Fibroblast of skin of scalp (primary cell): ENCODE results near the gene ADCYAP1.

Experiments
- DNase-seq: peaks from one replicate; pipeline ENCODE4 v3.0.0-alpha.2; 2013

The ADCYAP1 gene

GRCh38 chr18:910247-910646 is 5.6 kb downstream of the ADCYAP1 start:
- DNase-seq: no peak

DNA sequence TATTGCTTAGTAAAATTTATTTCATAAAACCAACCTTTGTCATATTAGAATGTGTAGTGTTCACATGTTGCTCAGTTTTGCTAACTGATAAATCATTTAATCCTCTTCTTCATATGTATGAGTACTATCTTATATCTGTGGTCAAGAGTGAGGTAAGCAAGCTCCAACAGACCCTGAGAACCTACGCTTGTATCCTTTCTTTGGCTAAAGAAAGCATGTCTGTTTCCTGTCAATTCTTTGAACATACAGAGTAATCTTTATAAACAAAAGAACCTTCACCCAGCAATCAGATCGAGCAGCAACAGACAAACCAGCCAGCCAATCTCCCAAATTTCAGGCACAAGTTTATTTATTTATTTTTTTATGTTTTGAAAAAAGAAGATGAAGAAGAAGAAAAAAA is 6.4 kb downstream of the ADCYAP1 start:
- no peak for DNase-seq

DNA sequence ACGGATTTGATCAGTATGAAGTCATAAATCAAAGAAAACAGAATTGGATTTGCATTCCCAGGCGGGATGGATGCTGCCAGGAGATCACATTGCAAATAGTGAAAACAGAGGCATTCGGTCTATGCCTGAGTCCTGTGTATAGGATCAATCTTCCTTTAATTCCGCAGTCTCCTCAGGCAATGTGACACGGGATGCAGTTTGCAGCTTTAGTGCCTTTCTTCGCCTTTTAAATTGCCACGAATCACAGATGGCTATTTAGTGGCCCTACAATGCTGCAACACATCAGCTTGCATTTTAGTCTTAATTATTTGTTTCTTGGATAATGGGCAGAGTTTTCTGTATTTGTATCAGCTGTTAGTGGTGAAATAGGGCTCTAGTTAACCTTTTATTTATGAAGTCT is 6.8 kb downstream of the ADCYAP1 start:
- DNase-seq: no peak

- DNase-seq: no peak
Measured at GRCh38 chr18:916562-916961, 11.9 kb downstream of the ADCYAP1 start.

- no peak for DNase-seq
Measured at GRCh38 chr18:919078-919477, 14.4 kb downstream of the ADCYAP1 start.

- no peak for DNase-seq
Measured at GRCh38 chr18:923144-923866, 18.6 kb downstream of the ADCYAP1 start.

- DNase-seq: no peak
Measured at GRCh38 chr18:924987-925386, 20.3 kb downstream of the ADCYAP1 start.

- no peak for DNase-seq
Measured at GRCh38 chr18:926946-927345, 22.3 kb downstream of the ADCYAP1 start.

- no peak for DNase-seq
Measured at GRCh38 chr18:933082-933481, 28.4 kb downstream of the ADCYAP1 start.

DNA sequence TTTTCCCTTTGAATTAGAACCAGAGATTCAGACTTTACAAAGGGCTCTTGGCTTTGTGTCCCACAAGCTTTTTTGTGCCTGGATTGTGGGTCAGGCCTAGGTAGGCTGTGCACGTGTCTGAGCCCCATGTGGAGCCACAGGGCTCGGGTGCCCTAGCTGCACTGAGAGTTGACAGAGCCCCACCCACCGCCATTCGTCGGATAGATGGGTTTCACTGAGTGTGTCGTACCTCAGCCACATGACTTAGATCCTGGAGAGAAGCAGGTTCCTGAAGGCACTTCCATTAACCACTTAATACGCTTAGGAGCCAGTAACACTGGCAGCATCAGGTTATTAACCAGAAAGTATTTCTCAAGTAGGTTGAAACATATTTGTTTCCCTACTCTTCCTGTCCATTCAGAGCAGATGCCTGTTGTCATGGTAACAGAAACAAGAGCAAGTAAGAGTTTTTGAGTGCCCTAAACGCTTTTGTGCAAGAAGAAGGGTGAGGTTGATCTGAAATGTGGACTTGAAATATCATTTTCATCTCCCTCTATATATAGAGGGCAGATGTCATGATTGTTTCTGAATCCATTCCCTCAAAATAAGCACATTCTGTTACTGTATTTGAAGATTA is 30.0 kb downstream of the ADCYAP1 start:
- DNase-seq: no peak

DNA sequence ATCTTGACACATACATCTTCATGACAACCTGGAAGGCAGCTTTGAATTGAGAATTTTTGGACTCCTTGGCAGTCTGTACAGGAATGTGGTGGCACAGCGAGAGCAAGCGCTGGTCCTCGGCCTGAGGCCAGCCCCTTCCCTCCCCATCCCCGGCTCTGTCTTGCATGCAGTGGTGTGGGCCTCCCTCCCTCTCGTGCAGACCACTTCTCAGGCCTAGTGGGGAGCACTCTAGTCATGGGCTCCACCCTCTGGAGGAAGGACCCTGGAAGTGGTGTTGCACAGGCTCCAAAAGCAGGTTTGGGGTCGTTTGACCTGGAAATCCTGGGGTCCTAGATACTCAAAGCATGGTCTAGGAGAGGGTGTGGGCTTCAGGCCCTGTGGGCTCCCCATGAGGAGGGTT is 32.3 kb downstream of the ADCYAP1 start:
- no peak for DNase-seq

- peak; percentile 4 for DNase-seq
Measured at GRCh38 chr18:939166-939565, 34.5 kb downstream of the ADCYAP1 start.

GRCh38 chr18:939958-940357 is 35.3 kb downstream of the ADCYAP1 start:
- DNase-seq: no peak

GRCh38 chr18:941331-941730 is 36.7 kb downstream of the ADCYAP1 start:
- DNase-seq: no peak

DNA sequence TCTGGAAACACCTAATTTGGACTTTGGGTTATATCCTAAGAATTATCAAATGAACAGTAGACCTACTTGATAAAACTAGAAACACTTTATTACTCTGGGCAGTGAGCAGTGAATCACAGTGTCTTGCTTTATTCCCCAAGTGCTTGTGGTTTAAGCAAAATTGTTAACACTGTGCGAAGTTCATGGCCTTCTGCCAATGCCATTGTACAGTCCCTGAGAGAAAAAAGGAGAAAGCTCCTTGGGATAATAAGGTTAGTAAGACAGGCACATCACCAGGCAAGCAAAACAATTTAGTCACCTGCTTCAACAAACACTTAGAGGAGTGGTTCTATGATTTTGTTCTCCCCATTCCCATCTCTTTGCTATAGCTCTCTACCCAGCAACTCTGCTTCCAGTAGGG is 39.8 kb downstream of the ADCYAP1 start:
- peak; percentile 63 for DNase-seq

- DNase-seq: no peak
Measured at GRCh38 chr18:949724-950631, 45.3 kb downstream of the ADCYAP1 start.

DNA sequence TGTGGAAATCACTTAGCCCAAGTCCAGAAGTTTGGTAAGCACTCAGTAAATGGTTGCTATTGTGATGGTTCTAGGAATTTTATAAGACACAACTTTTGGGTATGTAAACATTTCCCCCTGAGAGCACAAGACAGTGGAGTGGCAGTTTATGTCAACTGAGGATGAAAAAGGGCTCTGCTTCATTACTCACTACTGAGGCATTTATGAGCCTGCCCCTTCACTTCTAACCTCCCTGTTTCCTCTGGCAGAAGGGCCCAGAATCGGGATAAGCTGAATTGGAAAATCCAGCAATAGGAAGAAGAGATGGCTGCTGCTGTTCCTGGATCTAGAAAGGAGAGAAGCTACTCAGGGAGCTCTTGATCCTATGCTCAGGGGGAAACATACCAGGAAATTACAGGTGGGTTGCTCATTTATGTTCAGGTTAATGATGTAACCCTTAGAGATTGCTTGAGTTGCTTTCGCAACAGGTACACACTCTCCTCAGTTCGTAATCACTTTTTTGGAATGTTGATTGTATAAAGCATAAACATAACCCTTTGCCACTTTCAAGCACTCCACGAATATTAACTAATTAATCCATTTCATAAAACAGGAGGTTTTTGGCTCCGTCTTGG is 46.3 kb downstream of the ADCYAP1 start:
- DNase-seq: no peak

GRCh38 chr18:955384-956066 is 50.9 kb downstream of the ADCYAP1 start:
- no peak for DNase-seq

- no peak for DNase-seq
Measured at GRCh38 chr18:957829-958228, 53.2 kb downstream of the ADCYAP1 start.

- no peak for DNase-seq
Measured at GRCh38 chr18:959854-960253, 55.2 kb downstream of the ADCYAP1 start.
